ENCODE measurements around the gene TM2D3.
A peak's percentile ranks its signal among the peaks of the same experiment; 100 is the strongest.

Gene TM2D3

GRCh38 chr15:101652098-101652785 lies at the start of gene TM2D3:
Gene TM2D3, minus strand, starts transcription at chr15:101652381. Its CDS starts 20 bp downstream, at chr15:101652361.
- DNase-seq, result peak; percentile 97 to 99 (median 99)

GRCh38 chr15:101698314-101698713 lies 46.1 kb upstream of the TM2D3 start:
- peak in 2 of 3 donors; percentile 4 to 30 for DNase-seq

- DNase-seq, result no peak
Measured at GRCh38 chr15:101697488-101697887, 45.3 kb upstream of the TM2D3 start.

GRCh38 chr15:101696829-101697228 lies 44.6 kb upstream of the TM2D3 start:
- no peak for DNase-seq

- DNase-seq, result peak in 1 of 3 donors; percentile 1
Measured at GRCh38 chr15:101694261-101694660, 42.1 kb upstream of the TM2D3 start.

- DNase-seq, result no peak
Measured at GRCh38 chr15:101692801-101693598, 40.8 kb upstream of the TM2D3 start.

- peak; percentile 24 to 45 (median 30) for DNase-seq
Measured at GRCh38 chr15:101689901-101690300, 37.7 kb upstream of the TM2D3 start.

- DNase-seq, result no peak
Measured at GRCh38 chr15:101686718-101687117, 34.5 kb upstream of the TM2D3 start.

GRCh38 chr15:101684877-101685276 lies 32.7 kb upstream of the TM2D3 start:
- DNase-seq, result no peak

- peak in 1 of 3 donors; percentile 35 for DNase-seq
Measured at GRCh38 chr15:101684384-101684783, 32.2 kb upstream of the TM2D3 start.

- DNase-seq, result no peak
Measured at GRCh38 chr15:101679806-101680205, 27.6 kb upstream of the TM2D3 start.

GRCh38 chr15:101676921-101677329 lies 24.7 kb upstream of the TM2D3 start:
- no peak for DNase-seq

GRCh38 chr15:101675796-101676582 lies 23.8 kb upstream of the TM2D3 start:
- DNase-seq, result no peak

- no peak for DNase-seq
Measured at GRCh38 chr15:101675015-101675414, 22.8 kb upstream of the TM2D3 start.

GRCh38 chr15:101672298-101672697 lies 20.1 kb upstream of the TM2D3 start:
- DNase-seq, result no peak

- peak in 2 of 3 donors; percentile 6 to 27 for DNase-seq
Measured at GRCh38 chr15:101669744-101670143, 17.6 kb upstream of the TM2D3 start.

GRCh38 chr15:101667881-101668280 lies 15.7 kb upstream of the TM2D3 start:
- DNase-seq, result peak in 1 of 3 donors; percentile 23

GRCh38 chr15:101664303-101664913 lies 12.2 kb upstream of the TM2D3 start:
- DNase-seq, result no peak

- no peak for DNase-seq
Measured at GRCh38 chr15:101662203-101662602, 10.0 kb upstream of the TM2D3 start.

- no peak for DNase-seq
Measured at GRCh38 chr15:101660005-101660404, 7.8 kb upstream of the TM2D3 start.

- peak in 1 of 3 donors; percentile 29 for DNase-seq
Measured at GRCh38 chr15:101657968-101658784, 6.0 kb upstream of the TM2D3 start.

- no peak for DNase-seq
Measured at GRCh38 chr15:101657171-101657570, 5.0 kb upstream of the TM2D3 start.

Data from suppressor macrophage treated with lipopolysaccharide for 1 hour (primary cell).